Colonic mucosa (tissue), 4 donors: ENCODE measurements around the gene MPL. TPM values are rescaled to one million over a fixed set of nuclear protein-coding genes. Genes with fewer than 3 reads are reported as not detected.

Experiments used
- DNase-seq: peaks from one replicate; pipeline ENCODE4 v3.0.0-alpha.2; 2020
- H3K27ac ChIP-seq: fragments of 200-600 bp; one replicate; pipeline ENCODE4 v1.8.0; 2021
- H3K27me3 ChIP-seq: fragments of 200-600 bp; one replicate; pipeline ENCODE4 v1.8.0; 2021
- H3K36me3 ChIP-seq: fragments of 200-600 bp; one replicate; pipeline ENCODE4 v1.8.0; 2021
- H3K4me1 ChIP-seq: fragments of 200-600 bp; one replicate; pipeline ENCODE4 v1.8.0; 2021; ENCODE audit warnings: mild to moderate bottlenecking
- H3K4me3 ChIP-seq: fragments of 200-600 bp; one replicate; pipeline ENCODE4 v1.8.0; 2021
- H3K9ac ChIP-seq, 2 donors: one replicate each; pipeline ENCODE4 v1.7.0; 2013; ENCODE audit warnings: control low read depth in 2 of 2, low read depth in 2 of 2, low read length in 2 of 2
- H3K9me3 ChIP-seq: fragments of 200-600 bp; one replicate; pipeline ENCODE4 v1.8.0; 2021
- intact Hi-C: fragments of 100-400 bp; cut with DNase I; formaldehyde crosslinking; loops from one replicate; pipeline ENCODE4 v1.14.1; 2022
- total RNA-seq, 2 donors: library from RNA; stranded (reverse); fragmentation: NEBNext Ultra II Directional in 1 of 2; extraction: Animal tissue kit (Norgen Biotek cat#: 25700) in 1 of 2; gene quantifications; one replicate each; pipeline ENCODE4 v1.2.1, GENCODE V29; 2021
- TF ChIP-seq, protein P1 (sequence below): fragments of 200-600 bp; IDR thresholded peaks from one replicate; pipeline ENCODE4 v1.8.0; 2022; ENCODE audit warnings: antibody characterized with exemption, mild to moderate bottlenecking
- donor health status: healthy.
- donor health status: DM: no; HTN: no; CAD: no.
- donor health status: DM: no; HTN: no; CAD: no.

Gene MPL
- total RNA-seq, 2 donors from 2014 or later = 0.12 TPM; not detected in 1

GRCh38 chr1:43299101-43299500, 38.5 kb upstream of the MPL start:
- Histone ChIP-seq H3K36me3 (no peaks in the 10 kb centered on the region), H3K27me3 (no peaks in the 10 kb centered on the region), H3K4me3 (no peak overlapping the region), H3K27ac (no peak overlapping the region), H3K9me3 (no peaks in the 10 kb centered on the region), H3K4me1 (peaks cover 15% of the 10 kb centered on the region), H3K9ac (no peak overlapping the region)
- intact Hi-C loops = no loop called here
- no peak for DNase-seq
- TF ChIP-seq, protein P1, sequence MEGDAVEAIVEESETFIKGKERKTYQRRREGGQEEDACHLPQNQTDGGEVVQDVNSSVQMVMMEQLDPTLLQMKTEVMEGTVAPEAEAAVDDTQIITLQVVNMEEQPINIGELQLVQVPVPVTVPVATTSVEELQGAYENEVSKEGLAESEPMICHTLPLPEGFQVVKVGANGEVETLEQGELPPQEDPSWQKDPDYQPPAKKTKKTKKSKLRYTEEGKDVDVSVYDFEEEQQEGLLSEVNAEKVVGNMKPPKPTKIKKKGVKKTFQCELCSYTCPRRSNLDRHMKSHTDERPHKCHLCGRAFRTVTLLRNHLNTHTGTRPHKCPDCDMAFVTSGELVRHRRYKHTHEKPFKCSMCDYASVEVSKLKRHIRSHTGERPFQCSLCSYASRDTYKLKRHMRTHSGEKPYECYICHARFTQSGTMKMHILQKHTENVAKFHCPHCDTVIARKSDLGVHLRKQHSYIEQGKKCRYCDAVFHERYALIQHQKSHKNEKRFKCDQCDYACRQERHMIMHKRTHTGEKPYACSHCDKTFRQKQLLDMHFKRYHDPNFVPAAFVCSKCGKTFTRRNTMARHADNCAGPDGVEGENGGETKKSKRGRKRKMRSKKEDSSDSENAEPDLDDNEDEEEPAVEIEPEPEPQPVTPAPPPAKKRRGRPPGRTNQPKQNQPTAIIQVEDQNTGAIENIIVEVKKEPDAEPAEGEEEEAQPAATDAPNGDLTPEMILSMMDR = no peak

GRCh38 chr1:43300378-43301094, 37.1 kb upstream of the MPL start, which contains the start of gene TIE1:
TIE1 (plus strand) TSS chr1:43300982; CDS start chr1:43301072, 90 bp downstream.
- Histone ChIP-seq H3K27me3 (no peaks in the 10 kb centered on the region), H3K4me3 (no peak within 1 kb of the TSS), H3K36me3 (no peaks in the 10 kb centered on the region), H3K4me1 (peaks cover 11% of the 10 kb centered on the region), H3K9ac (no peak within 1 kb of the TSS), H3K27ac (no peak within 1 kb of the TSS), H3K9me3 (no peaks in the 10 kb centered on the region)
- intact Hi-C loops = no loop called here
- TF ChIP-seq, protein P1 = no peak
- DNase-seq = no peak

DNA sequence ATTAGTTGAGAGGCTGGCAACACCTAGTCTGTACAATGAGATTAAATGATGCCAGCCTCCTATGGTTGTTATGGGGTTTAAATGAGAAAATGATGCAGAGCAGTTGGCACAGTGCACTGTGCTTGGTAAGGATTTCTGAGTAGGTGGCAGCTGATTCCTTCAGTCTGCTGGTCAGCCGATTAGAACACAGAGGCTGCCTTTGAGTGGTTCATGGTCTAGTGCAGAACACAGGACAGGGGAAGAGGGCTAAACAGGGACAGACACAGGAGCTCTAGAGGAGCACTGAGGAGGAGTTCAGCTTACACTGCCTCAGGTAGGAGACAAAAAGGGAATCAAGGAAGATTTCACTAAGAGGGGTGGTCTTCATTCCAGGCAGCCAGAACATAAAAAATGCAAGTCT, 35.4 kb upstream of the MPL start:
- Histone ChIP-seq H3K27me3 (no peaks in the 10 kb centered on the region), H3K27ac (peak overlapping the region; percentile 47), H3K9me3 (no peaks in the 10 kb centered on the region), H3K4me3 (no peak overlapping the region), H3K9ac (peak overlapping the region in 1 of 2 donors; percentile 47), H3K36me3 (no peaks in the 10 kb centered on the region), H3K4me1 (peaks cover 11% of the 10 kb centered on the region)
- no peak for DNase-seq
- TF ChIP-seq, protein P1 = no peak
- intact Hi-C loops = no loop called here

GRCh38 chr1:43302721-43303470, 34.7 kb upstream of the MPL start:
- TF ChIP-seq, protein P1 = no peak
- no peaks in the 10 kb centered on the region for H3K27me3 ChIP-seq
- H3K9me3 ChIP-seq = no peaks in the 10 kb centered on the region
- intact Hi-C loops = no loop called here
- H3K4me3 ChIP-seq = no peak overlapping the region
- peak overlapping the region; percentile 47 for H3K27ac ChIP-seq
- peaks cover 11% of the 10 kb centered on the region for H3K4me1 ChIP-seq
- no peaks in the 10 kb centered on the region for H3K36me3 ChIP-seq
- DNase-seq = peak; percentile 71
- H3K9ac ChIP-seq = peak overlapping the region; percentile 47 to 52

- no peaks in the 10 kb centered on the region for H3K27me3 ChIP-seq
- H3K4me3 ChIP-seq = no peak overlapping the region
- H3K27ac ChIP-seq = peak overlapping the region; percentile 47
- DNase-seq = no peak
- H3K9me3 ChIP-seq = no peaks in the 10 kb centered on the region
- H3K4me1 ChIP-seq = peaks cover 11% of the 10 kb centered on the region
- peak overlapping the region; percentile 47 to 52 for H3K9ac ChIP-seq
- intact Hi-C loops = no loop called here
- TF ChIP-seq, protein P1 = no peak
- no peaks in the 10 kb centered on the region for H3K36me3 ChIP-seq
These were observed 33.9 kb upstream of the MPL start for GRCh38 chr1:43303471-43304313.
